ENCODE measurements around the gene VAV1. TPM values are rescaled to one million over a fixed set of nuclear protein-coding genes. Genes with fewer than 3 reads are reported as not detected.

VAV1 gene
- total and polyA plus RNA-seq, 2 of the 13 experiments (the other 11 are each of a cell fraction or from before 2014, with no cell fraction given) = not detected

DNA sequence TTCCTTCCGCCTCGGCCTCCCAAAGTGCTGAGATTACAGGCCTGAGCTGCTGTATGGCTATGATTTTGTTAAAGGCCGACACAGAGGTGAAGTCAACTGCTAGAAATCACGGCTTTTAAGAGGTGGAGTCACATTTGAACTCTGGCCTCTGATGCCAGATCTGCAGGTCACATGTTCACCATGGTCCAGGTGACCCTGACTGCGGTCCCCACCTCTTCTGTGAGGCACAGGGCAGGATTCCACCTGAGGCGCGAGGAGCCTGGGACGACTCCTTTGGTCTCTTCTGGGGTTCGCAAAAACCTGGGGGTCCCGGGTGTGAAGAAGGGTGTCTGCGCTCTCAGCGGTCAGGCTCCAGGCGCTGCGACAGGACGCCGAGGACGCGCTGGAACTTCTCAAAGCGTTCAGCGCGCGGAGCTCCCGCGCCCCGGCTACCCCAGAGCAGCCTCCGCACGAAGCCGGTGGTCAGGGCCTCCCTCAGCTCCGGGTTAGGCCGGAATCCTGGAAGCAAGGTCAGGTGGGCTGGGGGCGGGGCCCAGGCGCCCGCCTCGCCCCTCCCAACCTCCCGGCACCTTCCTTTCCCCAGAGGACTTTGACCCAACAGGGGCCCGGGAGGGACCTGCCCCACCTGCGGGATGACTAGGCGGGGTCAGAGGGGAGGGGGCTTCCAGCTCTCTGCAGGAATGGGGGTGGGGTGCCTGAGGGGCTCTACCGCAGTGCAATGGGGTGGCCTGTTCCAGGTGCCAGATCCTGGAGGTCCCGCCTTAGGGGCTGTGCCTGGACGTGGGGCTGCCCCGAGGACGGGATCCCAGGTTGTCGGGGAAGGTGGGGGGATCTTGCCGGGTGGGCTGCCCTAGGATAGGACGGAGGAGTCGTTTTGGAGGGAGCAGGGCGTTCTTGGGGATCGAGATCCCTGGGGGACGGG is 20.0 kb upstream of the VAV1 start (continued):
- TF ChIP-seq, protein P1, sequence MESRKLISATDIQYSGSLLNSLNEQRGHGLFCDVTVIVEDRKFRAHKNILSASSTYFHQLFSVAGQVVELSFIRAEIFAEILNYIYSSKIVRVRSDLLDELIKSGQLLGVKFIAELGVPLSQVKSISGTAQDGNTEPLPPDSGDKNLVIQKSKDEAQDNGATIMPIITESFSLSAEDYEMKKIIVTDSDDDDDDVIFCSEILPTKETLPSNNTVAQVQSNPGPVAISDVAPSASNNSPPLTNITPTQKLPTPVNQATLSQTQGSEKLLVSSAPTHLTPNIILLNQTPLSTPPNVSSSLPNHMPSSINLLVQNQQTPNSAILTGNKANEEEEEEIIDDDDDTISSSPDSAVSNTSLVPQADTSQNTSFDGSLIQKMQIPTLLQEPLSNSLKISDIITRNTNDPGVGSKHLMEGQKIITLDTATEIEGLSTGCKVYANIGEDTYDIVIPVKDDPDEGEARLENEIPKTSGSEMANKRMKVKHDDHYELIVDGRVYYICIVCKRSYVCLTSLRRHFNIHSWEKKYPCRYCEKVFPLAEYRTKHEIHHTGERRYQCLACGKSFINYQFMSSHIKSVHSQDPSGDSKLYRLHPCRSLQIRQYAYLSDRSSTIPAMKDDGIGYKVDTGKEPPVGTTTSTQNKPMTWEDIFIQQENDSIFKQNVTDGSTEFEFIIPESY (CRISPR knock-in tag; IDR thresholded peaks at IDR 0.05) = no peak
- peak; percentile 36; the same call in 1 of the 2 replicates for TF ChIP-seq EEA1 (CRISPR knock-in tag; IDR thresholded peaks at IDR 0.05; ENCODE audit: borderline replicate concordance)
- no peak for TF ChIP-seq ZFP82 (CRISPR knock-in tag; IDR thresholded peaks at IDR 0.05; ENCODE audit: borderline replicate concordance)
- TF ChIP-seq ARID5B (CRISPR knock-in tag; IDR thresholded peaks at IDR 0.05) = peak; percentile 42; the same call in 1 of the 2 replicates
- TF ChIP-seq NCOA5 (CRISPR knock-in tag; IDR thresholded peaks at IDR 0.05) = no peak
- peak; percentile 5 for TF ChIP-seq SOX5 (CRISPR knock-in tag; IDR thresholded peaks at IDR 0.05; ENCODE audit: borderline replicate concordance)
- peak; percentile 78 for TF ChIP-seq HNF4A (CRISPR knock-in tag; IDR thresholded peaks at IDR 0.05)
- peak; percentile 72 for TF ChIP-seq TFDP2 (CRISPR knock-in tag; IDR thresholded peaks at IDR 0.05)
- TF ChIP-seq ZNF350 (CRISPR knock-in tag; IDR thresholded peaks at IDR 0.05; ENCODE audit: borderline replicate concordance, low read depth) = peak; percentile 83
- TF ChIP-seq ZNF619 (CRISPR knock-in tag; IDR thresholded peaks at IDR 0.05) = peak; percentile 41; the same call in 1 of the 2 replicates
- TF ChIP-seq TBX2 (CRISPR knock-in tag; IDR thresholded peaks at IDR 0.05; ENCODE audit: borderline replicate concordance) = peak; percentile 70; the same call in 1 of the 2 replicates
- TF ChIP-seq RFXAP (CRISPR knock-in tag; IDR thresholded peaks at IDR 0.05; ENCODE audit: borderline replicate concordance) = no peak
- no peak; the same call in 1 of the 2 replicates for TF ChIP-seq NFE2L1 (CRISPR knock-in tag; IDR thresholded peaks at IDR 0.05; ENCODE audit: borderline replicate concordance)
- TF ChIP-seq ERF (CRISPR knock-in tag; IDR thresholded peaks at IDR 0.05) = no peak; the same call in 1 of the 2 replicates
- 0 out of 2 replicates have a peak, but pooled peaks have one; percentile 66 for TF ChIP-seq SMYD3 (CRISPR knock-in tag; IDR thresholded peaks at IDR 0.05)
- TF ChIP-seq PLRG1 (conservative IDR thresholded peaks at IDR 0.05) = no peak
- no peak for TF ChIP-seq MLLT10 (CRISPR knock-in tag; IDR thresholded peaks at IDR 0.05)
- no peak for TF ChIP-seq ZNF558 (CRISPR knock-in tag; IDR thresholded peaks at IDR 0.05; ENCODE audit: borderline replicate concordance)
- TF ChIP-seq, protein P2, sequence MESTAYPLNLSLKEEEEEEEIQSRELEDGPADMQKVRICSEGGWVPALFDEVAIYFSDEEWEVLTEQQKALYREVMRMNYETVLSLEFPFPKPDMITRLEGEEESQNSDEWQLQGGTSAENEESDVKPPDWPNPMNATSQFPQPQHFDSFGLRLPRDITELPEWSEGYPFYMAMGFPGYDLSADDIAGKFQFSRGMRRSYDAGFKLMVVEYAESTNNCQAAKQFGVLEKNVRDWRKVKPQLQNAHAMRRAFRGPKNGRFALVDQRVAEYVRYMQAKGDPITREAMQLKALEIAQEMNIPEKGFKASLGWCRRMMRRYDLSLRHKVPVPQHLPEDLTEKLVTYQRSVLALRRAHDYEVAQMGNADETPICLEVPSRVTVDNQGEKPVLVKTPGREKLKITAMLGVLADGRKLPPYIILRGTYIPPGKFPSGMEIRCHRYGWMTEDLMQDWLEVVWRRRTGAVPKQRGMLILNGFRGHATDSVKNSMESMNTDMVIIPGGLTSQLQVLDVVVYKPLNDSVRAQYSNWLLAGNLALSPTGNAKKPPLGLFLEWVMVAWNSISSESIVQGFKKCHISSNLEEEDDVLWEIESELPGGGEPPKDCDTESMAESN (CRISPR knock-in tag; conservative IDR thresholded peaks at IDR 0.05) = no peak
- no peak for TF ChIP-seq ZNF562 (CRISPR knock-in tag; IDR thresholded peaks at IDR 0.05; ENCODE audit: borderline replicate concordance)
- peak; percentile 75 for TF ChIP-seq HMG20B (CRISPR knock-in tag; conservative IDR thresholded peaks at IDR 0.05)
